ENCODE results near the gene TMPRSS11D. TPM values are rescaled to one million over a fixed set of nuclear protein-coding genes. Genes with fewer than 3 reads are reported as not detected.

The TMPRSS11D gene
- total RNA-seq, 2 donors from 2014 or later = not detected

- intact Hi-C loops (cut with DNase I) = no loop called here
- ATAC-seq (no peak), DNase-seq (no peak)
Measured at GRCh38 chr4:67892253-67892652, 8.5 kb upstream of the TMPRSS11D start.

- intact Hi-C loops (cut with DNase I) = no loop called here
- ATAC-seq (no peak), DNase-seq (no peak)
Measured at GRCh38 chr4:67891645-67892044, 7.8 kb upstream of the TMPRSS11D start.

GRCh38 chr4:67886281-67886680, 2.5 kb upstream of the TMPRSS11D start:
- intact Hi-C loops (cut with DNase I) = no loop called here
- ATAC-seq (no peak), DNase-seq (no peak)

GRCh38 chr4:67885762-67886161, 2.0 kb upstream of the TMPRSS11D start:
- no peak for DNase-seq

GRCh38 chr4:67884701-67885100, 899 bp upstream of the TMPRSS11D start:
- intact Hi-C loops (cut with DNase I) = no loop called here
- no peak for DNase-seq
- no peak for ATAC-seq

More at GRCh38 chr4:67885762-67886161, 2.0 kb upstream of the TMPRSS11D start:
- ATAC-seq = no peak
- intact Hi-C loops (cut with DNase I) = no loop called here

- ATAC-seq (no peak), DNase-seq (no peak)
- intact Hi-C loops (cut with DNase I) = no loop called here
Measured at GRCh38 chr4:67883458-67883857, 344 bp downstream of the TMPRSS11D start.

GRCh38 chr4:67880866-67881610, 2.8 kb downstream of the TMPRSS11D start:
- no peak for ATAC-seq
- intact Hi-C loops (cut with DNase I) = no loop called here
- no peak for DNase-seq

GRCh38 chr4:67879486-67879885, 4.3 kb downstream of the TMPRSS11D start:
- intact Hi-C loops (cut with DNase I) = no loop called here
- DNase-seq (no peak), ATAC-seq (no peak)

GRCh38 chr4:67877086-67877485, 6.7 kb downstream of the TMPRSS11D start:
- DNase-seq (no peak), ATAC-seq (no peak)
- intact Hi-C loops (cut with DNase I) = no loop called here

GRCh38 chr4:67874986-67875385, 8.8 kb downstream of the TMPRSS11D start:
- intact Hi-C loops (cut with DNase I) = no loop called here
- ATAC-seq (no peak), DNase-seq (no peak)

GRCh38 chr4:67873116-67873515, 10.7 kb downstream of the TMPRSS11D start:
- DNase-seq (no peak), ATAC-seq (peak in 1 of 2 donors; percentile 30)
- intact Hi-C loops (cut with DNase I) = no loop called here

- DNase-seq (no peak), ATAC-seq (peak in 1 of 2 donors; percentile 41)
Measured at GRCh38 chr4:67871867-67872266, 11.9 kb downstream of the TMPRSS11D start.

GRCh38 chr4:67869580-67870190, 14.1 kb downstream of the TMPRSS11D start:
- ATAC-seq (no peak), DNase-seq (no peak)
- intact Hi-C loops (cut with DNase I) = no loop called here

More at GRCh38 chr4:67871867-67872266, 11.9 kb downstream of the TMPRSS11D start:
- intact Hi-C loops (cut with DNase I) = no loop called here

GRCh38 chr4:67861513-67861912, 22.3 kb downstream of the TMPRSS11D start:
- intact Hi-C loops (cut with DNase I) = no loop called here
- no peak for ATAC-seq

GRCh38 chr4:67853336-67853735, 30.5 kb downstream of the TMPRSS11D start:
- no peak for ATAC-seq
- no peak for DNase-seq
- intact Hi-C loops (cut with DNase I) = no loop called here

More at GRCh38 chr4:67861513-67861912, 22.3 kb downstream of the TMPRSS11D start:
- no peak for DNase-seq

- intact Hi-C loops (cut with DNase I) = no loop called here
- DNase-seq (no peak), ATAC-seq (no peak)
Measured at GRCh38 chr4:67820903-67821302, 62.9 kb downstream of the TMPRSS11D start.

GRCh38 chr4:67810011-67810410, 73.8 kb downstream of the TMPRSS11D start:
- no peak for ATAC-seq
- intact Hi-C loops (cut with DNase I) = no loop called here
- no peak for DNase-seq

- no peak for ATAC-seq
- DNase-seq = no peak
- intact Hi-C loops (cut with DNase I) = no loop called here
Measured at GRCh38 chr4:67809502-67809901, 74.3 kb downstream of the TMPRSS11D start.

- ATAC-seq (no peak), DNase-seq (no peak)
- intact Hi-C loops (cut with DNase I) = no loop called here
Measured at GRCh38 chr4:67796810-67797209, 87.0 kb downstream of the TMPRSS11D start.

GRCh38 chr4:67790721-67791120, 93.1 kb downstream of the TMPRSS11D start:
- intact Hi-C loops (cut with DNase I) = no loop called here
- no peak for DNase-seq
- ATAC-seq = no peak

GRCh38 chr4:67787311-67787710, 96.5 kb downstream of the TMPRSS11D start:
- DNase-seq (no peak), ATAC-seq (no peak)
- intact Hi-C loops (cut with DNase I) = no loop called here

Measured in left cardiac atrium (tissue), 4 donors.